HG02870 (cell line): ENCODE results near the gene FAM76A.
"Not testable (repeated sequence)": the region's sequence is repeated elsewhere in the genome, so short reads cannot be mapped to it uniquely, and the experiment has no call there.

ENCODE experiments used
- ATAC-seq: cut with Tn5 transposase; IDR thresholded peaks from one replicate; pipeline ENCODE4 v1.9.1; 2021; ENCODE audit warnings: mild to moderate bottlenecking, moderate library complexity; ENCODE audit not compliant: unreplicated experiment

FAM76A gene

DNA sequence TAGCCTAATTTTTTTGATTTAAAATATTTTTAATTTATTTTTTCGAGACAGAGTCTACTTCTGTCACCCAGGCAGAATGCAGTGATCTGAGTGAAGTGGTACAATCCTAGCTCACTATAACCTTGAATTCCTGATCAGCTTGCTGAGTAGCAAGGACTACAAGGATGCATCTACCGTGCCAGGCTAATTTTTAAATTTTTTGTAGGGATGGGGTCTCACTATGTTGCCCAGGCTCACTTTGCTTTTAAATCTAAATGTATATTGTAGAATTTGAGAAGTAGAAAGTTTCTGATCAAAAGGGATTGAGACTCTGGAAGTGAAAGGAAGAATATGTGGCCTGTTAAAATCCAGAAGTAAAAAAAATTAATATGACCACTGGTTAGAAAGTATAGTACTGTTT is 48.9 kb downstream of the FAM76A start:
- no peak for ATAC-seq

DNA sequence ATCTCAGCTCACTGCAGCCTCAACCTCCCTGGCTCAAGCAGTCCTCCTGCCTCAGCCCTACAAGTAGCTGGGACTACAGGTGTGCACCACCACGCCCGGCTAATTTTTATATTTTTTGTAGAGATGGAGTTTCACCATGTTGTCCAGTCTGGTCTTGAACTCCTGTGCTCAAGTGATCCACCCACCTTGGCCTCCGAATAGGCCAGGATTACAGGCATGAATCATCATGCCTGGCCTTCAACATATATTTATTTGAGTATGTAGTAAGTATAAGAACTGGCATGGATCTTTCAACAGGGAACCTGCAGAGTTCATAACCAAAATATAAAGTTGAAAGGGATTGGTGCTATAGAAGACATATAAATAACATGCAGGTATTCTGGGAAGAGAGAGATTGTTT is 49.6 kb downstream of the FAM76A start:
- not testable (repeated sequence) for ATAC-seq

DNA sequence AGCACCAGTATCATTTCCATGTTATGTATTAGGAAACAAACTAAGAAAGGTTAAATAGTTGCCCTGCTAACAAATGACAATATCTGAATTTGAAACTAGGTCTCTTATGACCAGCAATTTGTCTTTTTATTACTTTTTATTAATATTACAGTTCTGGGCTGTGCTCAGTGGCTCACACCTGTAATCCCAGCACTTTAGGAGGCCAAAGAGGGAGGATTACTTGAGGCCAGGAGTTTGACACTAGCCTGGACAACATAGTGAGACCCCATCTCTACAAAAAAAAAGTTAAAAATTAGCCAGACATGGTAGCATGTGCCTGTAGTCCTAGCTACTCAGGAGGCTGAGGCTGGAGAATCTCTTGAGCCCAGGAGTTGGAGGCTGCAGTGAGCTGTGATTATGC is 50.5 kb downstream of the FAM76A start:
- ATAC-seq: not testable (repeated sequence)

DNA sequence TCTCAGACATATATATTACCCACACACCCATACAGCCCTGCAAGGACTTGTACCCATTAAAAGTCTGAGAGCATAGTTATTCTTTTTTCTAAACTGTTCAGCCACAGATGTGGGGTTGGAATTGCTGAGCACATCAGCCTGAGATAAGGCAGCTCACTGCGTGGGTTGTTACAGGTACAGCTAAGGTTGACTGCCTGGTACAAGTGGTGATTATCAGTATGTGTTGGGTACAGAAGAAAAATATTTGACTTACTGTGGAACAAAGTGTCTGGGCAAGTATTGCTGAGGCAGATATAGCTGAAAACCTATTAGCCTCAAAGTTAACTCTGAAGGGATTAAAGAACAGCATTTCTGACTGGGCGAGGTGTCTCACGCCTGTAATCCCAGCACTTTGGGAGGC is 52.3 kb downstream of the FAM76A start:
- no peak for ATAC-seq

DNA sequence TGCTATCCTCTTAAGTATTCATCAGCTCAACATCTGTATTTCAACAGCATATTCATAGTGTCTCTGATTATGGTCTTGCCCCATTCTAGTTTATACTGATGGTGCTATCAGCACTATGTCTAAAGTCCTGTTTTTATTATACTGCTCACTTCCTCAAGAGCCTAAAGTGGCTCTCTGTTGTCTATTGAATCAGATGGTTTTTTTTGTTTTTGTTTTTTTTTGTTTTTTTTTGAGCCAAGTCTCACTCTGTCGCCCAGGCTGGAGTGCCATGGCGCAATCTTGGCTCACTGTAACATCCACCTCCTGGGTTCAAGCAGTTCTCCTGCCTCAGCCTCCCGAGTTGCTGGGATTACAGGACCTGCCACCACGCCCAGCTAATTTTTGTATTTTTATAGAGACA is 53.4 kb downstream of the FAM76A start:
- ATAC-seq: no peak

DNA sequence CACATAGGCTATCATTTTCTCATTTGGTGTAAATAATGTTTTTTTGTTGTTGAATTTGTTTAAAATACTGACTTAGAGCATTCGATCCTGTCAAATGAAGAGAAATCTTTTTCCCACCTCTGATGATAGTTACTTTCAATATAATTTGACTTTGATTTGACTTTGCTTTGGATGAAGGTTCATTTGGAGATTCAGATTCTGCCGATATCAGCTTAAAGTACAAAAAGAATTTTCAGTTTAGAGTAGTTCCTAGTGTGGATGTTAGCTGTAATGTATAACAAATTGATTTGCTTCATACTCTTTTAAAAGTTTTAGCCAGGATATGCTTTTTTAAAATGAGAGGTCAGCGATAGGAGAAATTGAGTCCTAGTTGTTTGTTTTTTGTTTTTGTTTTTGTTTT is 57.2 kb downstream of the FAM76A start:
- ATAC-seq: no peak

DNA sequence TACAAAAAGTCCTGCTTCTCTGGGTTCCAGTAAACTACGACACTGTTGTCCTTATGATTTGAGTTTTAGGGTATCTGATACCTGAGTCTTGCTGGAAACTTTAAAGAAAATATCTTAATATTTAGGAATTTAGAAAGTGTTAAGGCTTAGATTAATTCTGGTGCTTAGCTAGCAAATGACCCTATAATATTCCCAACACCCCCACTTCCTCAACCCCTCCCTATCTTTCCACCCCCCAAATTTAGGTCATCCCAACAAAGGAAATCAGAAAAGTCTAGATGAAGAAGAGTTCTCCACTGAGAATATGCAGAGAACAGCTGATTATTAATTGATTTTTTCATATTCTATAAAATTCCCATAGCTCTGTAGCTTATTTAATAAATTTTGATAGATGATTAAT is 58.9 kb downstream of the FAM76A start:
- no peak for ATAC-seq

DNA sequence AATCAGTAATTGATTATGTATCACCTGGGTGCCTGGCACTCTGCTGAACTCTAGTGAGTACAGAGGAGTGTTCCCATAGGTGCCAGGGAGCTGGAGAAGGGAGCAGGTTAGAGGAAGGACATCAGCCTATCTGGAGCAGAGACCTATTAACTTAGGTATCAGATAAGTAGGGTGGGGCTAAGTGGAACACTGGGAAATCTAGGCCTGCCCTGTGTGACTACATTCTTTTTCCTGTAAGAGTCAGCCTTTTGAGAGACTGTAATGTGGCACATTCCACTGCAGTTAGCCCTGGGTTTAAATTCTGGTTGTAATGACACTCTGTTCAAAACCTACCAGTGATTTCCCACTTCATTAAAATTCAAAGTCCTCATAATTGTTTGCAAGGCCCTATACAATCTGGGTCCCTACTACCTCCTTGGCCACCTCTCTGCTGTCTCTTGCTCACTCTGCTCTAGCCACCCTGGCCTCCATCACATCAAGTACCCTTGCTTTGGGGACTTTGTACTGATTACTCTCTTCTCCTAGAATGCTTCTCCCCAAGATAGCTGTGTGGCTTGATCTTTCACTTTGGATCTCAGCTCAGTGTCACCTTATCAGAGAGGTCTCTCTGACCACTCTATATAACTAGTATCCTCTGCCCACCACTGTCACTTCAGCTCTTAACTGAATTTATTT is 60.2 kb downstream of the FAM76A start:
- ATAC-seq: no peak

DNA sequence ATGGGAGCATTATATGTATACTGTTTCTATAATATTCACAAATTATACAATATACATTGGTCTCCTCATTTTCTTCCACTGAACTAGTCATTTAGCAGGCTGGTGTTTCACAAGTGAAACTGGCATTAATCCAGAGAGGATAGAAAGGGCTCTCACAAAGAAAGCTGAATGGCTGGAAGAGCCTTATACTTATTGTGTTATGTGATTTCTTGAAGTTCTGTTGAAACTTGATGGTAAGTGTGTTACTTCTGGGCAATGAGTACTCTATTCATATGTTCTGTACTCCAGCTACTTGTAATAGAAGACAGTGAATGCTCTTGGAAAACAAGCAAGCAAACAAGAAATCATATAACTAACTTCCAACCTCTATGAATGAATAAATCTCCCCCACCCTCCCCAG is 62.1 kb downstream of the FAM76A start:
- ATAC-seq: no peak

DNA sequence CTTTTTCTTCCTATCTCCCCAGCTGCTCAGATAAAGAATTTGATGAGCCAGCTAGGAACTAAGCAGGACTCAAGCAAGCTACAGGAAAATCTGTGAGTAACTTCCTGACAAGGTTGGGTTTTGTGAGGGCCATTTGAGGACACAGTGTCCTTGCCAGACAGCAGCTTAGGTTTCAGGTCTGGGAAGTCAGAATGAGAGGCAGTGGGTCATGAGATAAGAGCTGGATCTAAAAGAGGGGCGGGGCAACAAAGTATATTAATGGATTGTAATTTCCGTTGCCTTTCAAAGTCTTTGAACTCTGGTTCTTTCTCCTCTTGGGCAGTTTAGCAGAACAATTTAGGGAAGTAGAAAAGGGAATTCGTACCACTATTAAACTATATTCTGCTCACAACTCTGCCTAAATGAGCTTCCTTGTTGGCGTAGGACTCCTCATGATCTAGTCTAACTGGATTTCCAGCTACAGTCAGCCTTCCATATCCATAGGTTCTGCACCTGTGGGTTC is 63.8 kb downstream of the FAM76A start:
- ATAC-seq: no peak

DNA sequence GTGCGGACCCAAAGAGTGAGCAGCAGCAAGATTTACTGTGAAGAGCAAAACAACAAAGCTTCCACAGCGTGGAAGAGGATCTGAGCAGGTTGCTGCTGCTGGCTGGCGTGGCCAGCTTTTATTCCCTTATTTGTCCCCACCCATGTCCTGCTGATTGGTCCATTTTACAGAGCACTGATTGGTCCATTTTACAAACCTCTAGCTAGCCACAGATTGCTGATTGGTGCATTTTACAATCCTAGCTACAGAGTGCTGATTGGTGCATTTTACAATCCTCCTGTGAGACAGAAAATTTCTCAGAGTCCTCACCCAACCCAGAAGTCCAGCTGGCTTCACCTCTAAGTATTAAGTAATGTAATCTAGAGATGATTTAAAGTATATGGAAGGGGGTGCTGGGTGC is 64.5 kb downstream of the FAM76A start:
- not testable (repeated sequence) for ATAC-seq

DNA sequence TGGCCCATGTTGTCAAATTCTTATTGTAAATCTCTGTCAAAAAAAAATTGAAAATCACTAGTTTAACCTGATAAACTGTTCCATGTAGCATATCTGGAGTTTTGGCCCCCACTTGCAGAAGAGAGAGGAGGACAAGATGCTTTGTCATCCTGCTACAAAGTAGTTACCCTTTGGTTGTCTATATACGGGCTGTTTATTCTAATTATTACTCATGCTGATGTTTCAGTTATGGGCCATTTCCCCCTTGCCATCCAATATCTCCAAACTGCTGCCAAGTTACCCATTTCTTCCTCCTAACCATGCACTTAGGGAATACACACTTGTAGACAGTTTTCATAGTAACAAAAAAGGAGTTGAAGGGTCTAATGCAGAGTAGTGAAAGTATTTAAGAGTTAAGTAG is 69.8 kb downstream of the FAM76A start:
- no peak for ATAC-seq

DNA sequence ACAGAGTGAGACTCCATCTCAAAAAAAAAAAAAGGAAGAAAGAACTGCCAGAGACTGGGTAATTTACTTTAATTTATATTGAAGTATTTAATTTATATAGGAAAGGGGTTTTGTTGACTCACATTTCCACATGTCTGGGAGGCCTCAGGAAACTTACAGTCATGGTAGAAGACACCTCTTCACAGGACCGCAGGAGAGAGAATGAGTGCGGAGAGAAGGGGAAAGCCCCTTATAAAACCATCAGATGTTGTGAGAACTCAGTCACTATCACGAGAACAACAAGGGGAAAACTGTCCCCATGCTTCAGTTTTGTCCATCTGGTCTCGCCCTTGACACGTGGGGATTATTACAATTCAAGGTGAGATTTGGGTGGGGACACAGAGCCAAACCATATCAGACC is 79.0 kb downstream of the FAM76A start:
- no peak for ATAC-seq

DNA sequence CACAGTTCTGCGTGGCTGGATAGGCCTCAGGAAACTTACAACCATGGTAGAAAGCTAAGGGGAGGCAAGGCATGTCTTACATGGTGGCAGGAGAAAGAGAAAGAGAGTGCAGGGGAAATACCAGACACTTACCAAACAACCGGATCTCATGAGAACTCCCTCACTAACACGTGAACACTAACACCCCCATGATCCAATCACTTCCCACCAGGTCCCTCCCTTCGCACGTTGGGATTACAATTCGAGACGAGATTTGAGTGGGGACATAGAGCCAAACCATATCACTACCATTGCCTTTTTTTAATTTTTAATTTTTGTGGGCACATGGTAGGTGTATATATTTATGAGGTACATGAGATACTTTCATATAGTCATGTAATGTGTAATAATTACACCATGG is 81.0 kb downstream of the FAM76A start:
- ATAC-seq: no peak

DNA sequence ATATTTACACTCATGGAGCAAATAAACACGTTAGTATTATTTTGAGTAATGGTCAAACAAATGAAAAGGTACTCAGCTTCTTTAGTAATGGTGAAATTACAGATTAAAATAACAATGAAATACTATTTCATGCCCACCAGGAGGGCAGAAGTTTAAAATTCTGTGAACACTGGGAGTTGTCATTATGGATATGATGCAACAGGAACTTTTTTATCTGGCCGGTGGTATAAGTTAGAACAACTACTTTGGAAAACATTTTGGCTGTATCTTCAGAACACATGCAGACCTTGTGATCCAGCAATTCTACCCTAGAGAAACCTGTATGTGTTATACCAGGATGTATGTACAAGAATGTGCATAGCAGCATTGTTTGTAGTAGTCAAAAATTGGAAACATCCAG is 81.6 kb downstream of the FAM76A start:
- no peak for ATAC-seq

DNA sequence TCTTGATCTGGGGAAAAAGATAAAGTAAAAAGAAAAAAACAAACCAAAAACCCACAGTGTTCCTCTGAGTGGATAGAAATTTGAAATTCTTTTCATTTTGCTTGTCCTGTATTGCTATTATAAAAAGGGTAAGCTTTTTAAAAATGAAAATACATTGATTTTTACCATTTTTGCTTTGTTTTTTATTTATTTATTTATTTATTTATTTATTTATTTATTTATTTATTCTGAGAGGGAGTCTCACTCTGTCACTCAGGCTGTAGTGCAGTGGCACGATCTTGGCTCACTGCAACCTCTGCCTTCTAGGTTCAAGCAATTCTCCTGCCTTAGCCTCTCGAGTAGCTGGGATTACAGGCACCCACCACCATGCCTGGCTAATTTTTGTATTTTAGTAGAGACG is 82.4 kb downstream of the FAM76A start:
- ATAC-seq: not testable (repeated sequence)

DNA sequence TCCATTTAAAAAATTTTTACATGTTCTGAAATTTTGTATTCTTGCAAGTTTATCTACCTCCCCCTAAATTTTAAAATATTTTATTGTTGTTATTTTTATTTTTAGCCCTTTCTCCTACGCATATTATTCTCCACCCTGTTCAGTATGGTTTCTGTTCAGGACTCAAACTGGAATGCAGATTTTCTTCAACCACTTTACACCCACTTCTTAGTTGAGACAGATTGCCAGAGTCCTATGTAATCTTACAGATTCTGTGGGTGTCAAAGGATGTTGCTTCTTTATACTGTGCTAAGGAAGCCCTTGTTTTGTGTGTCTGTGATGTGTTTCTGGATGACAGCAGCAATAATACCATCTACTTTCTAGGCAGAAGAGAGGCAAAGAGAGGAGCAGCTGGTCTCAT is 84.1 kb downstream of the FAM76A start:
- no peak for ATAC-seq

DNA sequence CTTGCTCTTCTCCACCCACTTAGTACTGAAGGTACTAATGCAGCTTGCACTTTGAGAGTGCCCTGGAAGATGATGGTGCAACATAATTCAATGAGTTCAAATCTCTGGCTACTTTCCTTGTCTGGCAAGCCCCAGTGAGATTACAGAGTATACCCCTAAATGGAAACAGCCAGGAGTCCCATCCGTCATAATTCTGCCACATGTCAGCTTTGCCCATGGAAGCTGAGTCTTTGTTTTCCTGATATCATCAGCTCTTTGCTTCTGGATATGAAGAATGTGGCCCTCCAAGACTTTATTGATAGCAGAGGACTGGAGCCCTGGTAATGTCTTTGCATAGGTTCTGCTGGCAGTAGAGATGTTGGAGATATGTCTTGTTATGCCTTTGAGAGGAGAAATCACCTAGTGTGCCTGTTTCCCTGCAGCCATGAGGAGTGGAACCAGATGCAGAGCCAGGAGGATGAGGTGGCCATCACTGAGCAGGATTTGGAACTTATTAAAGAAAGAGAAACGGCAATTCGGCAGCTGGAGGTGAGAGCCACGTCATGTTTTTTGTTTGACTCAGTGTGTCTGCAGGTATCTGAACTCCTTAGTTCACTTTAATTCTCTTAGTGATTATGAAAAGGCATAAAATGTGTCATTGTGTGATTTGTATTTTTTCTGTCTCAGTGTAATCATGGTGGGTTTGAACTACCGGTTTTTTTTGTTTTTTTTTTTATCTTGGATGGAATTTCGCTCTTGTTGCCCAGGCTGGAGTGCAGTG is 86.2 kb downstream of the FAM76A start:
- ATAC-seq: no peak
